GM12874 (cell line): ENCODE data around the gene ARSG.

Experiments
- CTCF ChIP-seq: IDR thresholded peaks from 2 replicates; pipeline ENCODE4 v1.5.1; 2011; ENCODE audit warnings: low read depth, mild to moderate bottlenecking, control low read depth, low read length, moderate library complexity; ENCODE audit not compliant: insufficient read depth

The ARSG gene

GRCh38 chr17:68320943-68321555 lies 29.8 kb downstream of the ARSG start:
- TF ChIP-seq CTCF, result no peak

GRCh38 chr17:68321556-68321954 lies 30.3 kb downstream of the ARSG start:
- no peak for TF ChIP-seq CTCF

GRCh38 chr17:68322630-68323029 lies 31.3 kb downstream of the ARSG start:
- no peak for TF ChIP-seq CTCF

- TF ChIP-seq CTCF, result no peak
Observed at GRCh38 chr17:68324114-68324513, 32.8 kb downstream of the ARSG start.

- no peak for TF ChIP-seq CTCF
Observed at GRCh38 chr17:68324654-68325336, 33.5 kb downstream of the ARSG start.

- no peak for TF ChIP-seq CTCF
Observed at GRCh38 chr17:68325961-68326360, 34.7 kb downstream of the ARSG start.

- no peak for TF ChIP-seq CTCF
Observed at GRCh38 chr17:68326681-68327080, 35.4 kb downstream of the ARSG start.
